M059J (cell line): Measurements from ENCODE around the gene ITGA3. TPM values are rescaled to one million over a fixed set of nuclear protein-coding genes. Genes with fewer than 3 reads are reported as not detected.
"Not testable (repeated sequence)": the region's sequence is repeated elsewhere in the genome, so short reads cannot be mapped to it uniquely, and the experiment has no call there.

Experiments
- DNase-seq: peaks from one replicate; pipeline ENCODE4 v3.0.0-alpha.2; 2012; ENCODE audit warnings: low read depth
- total RNA-seq: library from RNA; depleted of rRNA; stranded (reverse); fragments of >200 nt; shearing (Covaris generic); gene quantifications from 2 replicates; pipeline ENCODE4 v1.2.3, GENCODE V29; 2014

ITGA3 gene
- total RNA-seq, 1 experiment from 2014 or later, result 711 TPM

DNA sequence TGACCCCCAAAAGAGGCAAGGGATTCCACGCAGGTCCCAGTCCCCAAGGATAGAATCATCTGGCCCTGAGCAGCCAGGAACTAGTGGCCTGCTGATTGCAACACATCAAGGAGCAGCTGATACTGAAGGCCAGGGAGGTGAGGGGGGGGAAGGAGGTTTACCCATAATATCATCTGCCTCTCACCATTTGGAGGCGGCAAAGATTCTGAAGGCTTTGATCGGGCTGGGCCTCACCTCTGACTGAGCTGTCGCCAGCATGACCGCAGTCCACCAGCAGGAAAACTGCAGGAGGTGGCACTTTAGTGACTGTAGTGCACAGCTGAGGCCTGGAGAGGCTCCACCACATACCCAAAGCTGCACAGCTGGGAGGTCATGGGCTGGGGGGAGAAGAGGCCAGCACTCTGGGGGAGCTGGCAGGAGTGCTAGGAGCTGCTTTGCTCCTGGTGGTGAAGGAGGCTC is 20.5 kb upstream of the ITGA3 start:
- DNase-seq, result no peak

DNA sequence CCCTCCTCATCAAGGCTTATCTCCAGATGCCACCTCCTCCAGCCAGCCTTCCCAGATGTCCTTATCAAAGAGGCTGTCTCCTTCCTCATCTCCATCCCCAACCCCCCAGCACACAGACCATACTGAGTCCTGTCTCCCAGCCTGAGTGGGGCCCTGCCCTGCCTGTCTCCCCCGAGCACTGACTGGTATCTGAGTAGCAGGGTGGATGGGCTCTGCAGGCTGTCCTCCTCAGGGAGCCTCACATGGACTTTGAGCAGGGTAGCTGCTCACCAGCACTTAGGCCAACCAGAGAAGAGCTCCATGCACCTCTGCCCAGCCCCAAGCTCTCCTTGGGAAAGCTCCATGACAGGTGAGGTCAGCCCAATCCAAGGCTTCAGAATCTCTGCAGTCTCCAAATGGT is 20.0 kb upstream of the ITGA3 start:
- no peak for DNase-seq

DNA sequence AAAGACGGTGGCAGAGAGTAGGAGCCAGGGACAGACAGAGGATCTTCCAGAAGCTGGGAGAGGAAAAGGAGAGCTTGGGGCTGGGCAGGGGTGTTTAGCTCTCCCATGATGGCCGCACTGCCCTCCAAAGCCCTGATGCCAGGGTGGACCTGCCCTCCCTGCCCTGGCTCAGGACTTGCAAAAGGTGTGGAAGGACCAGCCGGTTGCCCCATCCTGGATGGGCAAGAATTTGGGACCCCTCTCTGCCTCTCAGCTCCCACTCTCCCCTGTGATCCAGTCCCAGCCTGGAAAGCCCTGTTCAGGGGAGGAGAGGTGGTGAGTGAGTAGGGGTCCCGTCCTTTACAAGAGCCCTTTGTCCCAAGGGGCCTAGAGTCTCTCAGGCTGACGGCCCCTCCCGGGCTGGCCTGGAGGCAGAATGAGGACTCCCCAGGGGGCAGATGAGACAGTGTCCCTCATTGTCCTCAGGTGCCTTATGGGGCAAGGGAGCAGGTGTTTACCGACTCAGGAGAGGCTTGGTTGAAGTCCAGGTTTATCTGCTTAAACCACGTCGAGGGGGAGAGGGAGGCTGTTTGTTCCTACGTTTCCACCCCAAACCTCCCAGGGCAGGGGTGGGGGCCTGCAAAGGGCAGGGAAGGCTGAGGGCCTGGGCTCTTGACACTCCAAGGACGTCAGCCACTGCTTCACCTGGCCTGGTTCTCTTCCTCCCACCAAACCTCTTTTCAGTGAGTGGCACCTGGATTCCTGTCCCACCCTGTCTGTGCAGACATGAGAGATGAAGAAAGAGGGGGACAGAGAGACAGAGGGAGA is 19.3 kb upstream of the ITGA3 start:
- no peak for DNase-seq

DNA sequence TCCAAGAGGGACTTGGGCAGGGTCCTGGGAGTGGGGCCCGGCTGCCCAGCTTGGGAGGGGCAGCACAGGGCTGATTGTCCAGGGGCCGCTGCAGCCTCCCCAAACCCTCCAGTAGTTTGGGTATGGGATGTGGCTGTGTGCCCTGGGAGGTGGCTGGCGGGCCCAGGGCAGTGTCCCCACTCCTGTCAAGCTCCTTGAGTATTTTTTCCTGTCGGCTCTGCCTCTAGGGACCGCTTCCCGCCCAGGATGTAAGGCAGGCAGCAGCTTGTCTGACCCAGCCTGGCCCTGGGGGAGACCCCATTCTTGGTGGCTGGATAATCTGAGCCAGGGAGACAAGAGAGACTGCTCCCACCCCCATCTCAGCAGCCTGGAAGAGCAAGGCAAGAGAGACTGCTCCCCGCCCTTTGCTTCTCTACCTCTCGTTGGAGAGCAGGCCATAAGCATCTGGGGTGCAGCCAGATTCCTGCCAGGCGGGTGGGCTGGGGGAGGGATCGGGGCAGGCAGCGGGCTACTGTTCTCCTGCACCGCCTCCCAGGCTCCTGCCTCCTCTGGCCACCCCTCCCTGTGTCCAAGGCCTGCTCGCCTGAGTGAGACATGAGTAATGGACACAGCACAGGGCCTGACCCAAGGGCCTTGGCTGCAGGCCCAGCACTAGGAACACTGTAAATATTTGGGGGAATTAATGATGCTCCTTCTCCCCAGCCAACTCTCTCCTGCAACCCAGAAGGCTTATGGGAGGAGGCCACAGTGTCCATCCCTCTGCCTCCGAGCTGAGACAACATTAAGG is 18.4 kb upstream of the ITGA3 start:
- peak; percentile 97 for DNase-seq

DNA sequence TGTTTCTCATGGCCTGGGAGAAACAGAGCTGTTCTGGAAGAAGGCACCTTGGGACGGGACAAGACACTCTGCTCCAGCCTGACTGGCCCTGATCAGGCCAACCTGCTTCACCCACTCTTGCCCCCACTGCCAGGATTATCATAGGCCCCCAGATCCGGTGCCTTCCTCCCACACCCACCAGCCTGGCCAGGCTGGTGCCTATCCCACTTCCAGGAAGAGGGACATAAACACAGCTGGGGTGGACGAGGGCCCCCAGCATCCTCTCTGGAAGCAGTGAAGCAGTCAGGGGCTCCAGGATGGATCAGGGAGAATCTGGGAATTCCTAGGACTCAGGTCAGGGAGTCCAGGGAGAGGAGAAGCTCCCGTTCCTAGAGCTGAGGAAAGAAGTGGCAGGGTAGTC is 16.9 kb upstream of the ITGA3 start:
- DNase-seq, result no peak

DNA sequence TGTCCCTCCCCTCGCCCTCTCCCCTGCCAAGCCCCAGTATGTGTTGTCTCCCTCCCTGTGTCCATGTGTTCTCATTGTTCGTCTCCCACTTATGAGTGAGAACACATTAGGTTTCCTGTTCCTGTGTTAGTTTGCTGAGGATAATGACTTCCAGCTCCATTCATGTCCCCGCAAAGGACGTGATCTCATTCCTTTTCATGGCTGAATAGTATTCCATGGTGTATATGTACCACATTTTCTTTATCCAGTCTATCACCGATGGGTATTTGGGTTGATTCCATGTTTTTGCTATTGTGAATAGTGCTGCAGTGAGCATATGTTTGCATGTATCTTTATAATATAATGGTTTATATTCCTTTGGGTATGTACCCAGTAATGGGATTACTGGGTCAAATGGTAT is 15.4 kb upstream of the ITGA3 start:
- not testable (repeated sequence) for DNase-seq

DNA sequence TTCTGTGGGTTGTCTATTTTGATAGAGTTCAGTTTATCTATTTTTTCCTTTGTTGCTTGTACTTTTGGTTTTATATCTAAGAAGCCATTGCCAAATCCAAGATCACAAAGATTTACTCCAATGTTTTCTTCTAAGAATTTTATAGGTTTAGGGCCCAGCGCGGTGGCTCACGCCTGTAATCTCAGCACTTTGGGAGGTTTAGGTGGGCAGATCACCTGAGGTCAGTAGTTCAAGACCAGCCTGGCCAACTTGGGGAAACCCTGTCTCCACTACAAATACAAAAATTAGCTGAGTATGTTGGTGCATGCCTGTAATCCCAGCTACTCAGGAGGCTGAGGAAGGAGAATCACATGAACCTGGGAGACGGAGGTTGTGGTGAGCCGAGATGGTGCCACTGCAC is 13.7 kb upstream of the ITGA3 start:
- DNase-seq, result no peak

DNA sequence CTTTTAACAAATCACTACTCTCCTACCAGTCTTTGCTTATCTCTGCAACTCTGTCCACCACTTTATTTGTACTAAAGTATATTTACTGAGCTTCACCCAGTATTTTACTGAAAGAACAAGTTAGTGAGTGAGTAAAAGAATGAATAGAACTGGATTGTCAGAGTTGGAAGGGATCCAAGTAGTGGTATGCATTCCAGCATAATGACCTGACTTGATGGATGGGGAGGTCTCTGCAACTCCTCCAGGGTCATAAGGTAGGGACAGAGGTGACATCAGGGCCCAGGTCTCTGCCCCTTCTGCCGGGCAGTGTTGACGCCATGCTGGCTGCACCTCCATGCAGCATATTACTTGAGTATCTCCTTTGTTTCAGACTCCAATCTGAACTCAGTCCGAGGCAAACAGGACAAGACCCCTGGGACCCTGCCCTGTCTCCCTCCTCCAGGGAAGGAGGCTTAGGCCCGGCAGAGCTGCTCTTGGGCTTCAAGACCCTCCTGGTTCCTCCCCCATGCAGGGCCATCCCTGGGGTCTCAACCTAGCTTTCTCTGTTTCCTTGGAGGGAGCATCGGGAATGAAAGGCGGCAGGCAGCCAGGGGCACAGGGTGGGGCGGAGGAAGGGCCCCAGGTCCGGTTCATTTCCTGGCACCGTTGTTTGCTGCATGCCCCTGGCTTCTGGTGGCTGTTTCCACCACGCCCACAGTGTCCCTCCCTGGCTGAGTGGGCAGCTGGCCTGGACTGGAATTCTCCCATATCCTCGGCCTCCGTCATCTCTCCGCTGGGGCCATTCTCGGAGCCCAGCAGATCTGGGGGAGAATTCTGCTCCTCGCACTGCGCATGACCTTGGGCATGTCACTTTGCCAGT is 12.4 kb upstream of the ITGA3 start:
- DNase-seq, result peak; percentile 90

DNA sequence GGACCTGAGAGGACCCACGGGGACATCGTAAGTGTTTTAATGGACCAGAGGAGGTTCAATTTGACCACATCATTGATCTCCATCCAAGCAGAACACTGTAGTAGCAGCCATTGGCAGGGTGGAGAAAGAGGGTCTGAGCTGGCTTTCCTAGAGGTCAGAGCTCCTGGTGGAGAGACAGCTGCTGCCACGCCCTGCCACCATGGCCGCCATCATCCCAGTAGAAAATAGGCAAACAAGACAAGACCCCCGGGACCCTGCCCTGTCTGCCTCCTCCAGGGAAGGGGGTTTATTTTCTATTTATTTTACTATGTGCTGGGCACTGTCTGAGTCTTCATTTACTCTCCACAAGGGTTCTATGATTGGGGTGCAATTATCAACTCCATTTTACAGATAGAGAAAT is 11.4 kb upstream of the ITGA3 start:
- no peak for DNase-seq

DNA sequence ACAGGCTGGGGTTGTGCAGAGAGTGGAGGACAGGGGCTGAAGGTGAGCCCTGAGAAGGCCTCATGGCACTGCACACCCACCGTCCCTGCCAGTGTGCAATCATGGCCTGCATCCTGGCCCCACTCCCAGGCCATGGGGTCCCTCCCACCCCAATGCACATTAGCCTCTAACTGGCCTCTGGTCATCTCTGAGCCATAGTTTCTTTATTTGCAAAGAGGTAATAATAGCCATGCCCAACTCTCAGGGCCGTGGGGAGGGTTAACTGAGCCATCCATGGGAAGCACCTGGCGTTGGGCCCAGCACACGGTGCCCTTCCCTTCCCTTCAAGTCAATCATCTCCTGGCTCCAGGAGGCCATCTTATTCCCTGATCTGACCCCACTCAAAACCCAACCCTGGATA is 10.8 kb upstream of the ITGA3 start:
- DNase-seq, result peak; percentile 65

DNA sequence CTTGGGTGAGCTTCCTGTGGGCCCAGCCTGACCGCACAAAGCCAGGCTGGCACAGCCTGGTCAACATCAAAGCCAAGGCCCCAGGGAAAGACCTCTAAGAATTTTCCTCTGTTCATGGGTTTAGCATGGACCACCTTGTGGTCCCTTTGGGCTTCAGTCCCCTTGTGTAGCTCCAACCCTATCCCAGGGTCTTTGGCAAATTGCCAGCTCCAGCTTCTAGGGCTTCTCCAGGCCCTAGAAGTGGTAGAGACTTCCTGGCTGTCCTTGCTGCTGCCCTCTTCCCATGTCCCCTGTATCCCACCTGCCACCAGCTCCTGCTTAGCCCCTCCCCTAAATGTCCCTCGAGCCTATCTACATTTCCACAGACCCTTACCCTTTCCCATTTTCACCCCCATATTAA is 9.7 kb upstream of the ITGA3 start:
- DNase-seq, result no peak

DNA sequence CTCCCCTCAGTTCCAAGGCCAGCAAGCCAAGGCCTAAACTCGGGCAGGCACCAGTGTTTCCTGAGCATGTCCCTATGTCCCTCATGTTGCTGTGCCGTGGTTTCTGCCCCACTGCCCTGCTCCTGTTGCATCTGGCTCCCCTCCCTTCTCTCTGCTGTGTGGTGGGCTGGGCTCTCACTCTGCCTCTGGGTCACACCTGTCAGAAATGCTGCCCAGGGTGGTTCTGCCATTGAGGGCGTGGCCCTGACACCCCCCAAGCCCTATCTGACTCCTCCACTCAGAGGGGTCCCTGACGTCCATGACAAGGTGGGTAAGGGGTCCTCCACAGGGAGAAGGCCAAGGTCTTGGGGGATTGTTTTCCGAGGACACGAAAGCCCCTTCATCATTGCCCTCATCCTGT is 9.2 kb upstream of the ITGA3 start:
- DNase-seq, result no peak

DNA sequence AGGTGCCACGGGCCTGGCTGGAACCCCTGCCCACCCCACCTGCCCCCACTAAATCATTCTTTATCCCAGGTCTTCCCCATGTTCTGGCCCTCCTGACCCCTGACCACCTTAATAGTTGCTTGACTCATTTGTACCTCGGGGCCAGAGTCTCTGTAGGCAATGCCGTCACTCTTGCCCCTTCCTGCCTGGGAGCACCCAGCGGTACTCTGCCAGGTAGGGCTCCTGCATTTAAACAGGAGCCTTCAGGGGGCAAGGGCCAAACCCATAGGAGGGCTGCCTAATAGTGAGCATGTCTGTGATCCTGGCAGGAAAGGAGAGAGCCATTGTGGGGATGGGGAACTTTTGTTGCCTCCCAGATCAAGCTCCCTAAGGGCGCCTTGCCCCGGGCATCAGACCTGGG is 8.8 kb upstream of the ITGA3 start:
- DNase-seq, result no peak

DNA sequence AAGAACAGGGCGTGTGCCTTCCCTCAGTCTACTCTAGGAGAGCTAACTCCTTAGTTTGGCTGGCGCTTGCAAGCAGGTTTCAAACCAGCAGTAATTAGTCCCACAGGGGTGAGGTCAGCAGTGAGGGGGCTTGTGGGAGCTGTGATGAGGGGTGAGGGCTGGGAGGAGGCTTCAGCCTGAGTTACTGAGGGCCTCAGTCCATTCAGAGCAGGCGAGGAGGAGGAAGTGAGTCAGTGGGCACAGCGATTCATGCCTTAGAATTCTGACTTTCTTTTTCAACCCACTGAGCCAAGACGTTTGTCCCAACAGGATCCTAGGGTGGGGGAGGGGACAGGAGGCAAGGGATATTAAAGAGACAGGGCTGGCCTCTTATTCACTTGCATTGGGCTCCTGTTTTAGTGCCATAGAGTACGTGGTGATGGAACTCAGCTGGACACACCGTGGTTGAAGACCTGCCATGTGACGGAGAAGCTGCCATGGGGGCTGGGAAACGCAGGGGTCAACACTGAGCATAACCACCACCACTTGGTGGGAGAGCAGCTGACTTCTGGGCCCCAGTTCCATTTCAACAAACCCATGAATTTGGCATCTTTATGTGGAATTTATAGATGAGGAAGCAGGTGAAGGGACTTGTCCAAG is 8.3 kb upstream of the ITGA3 start:
- peak; percentile 95 for DNase-seq

DNA sequence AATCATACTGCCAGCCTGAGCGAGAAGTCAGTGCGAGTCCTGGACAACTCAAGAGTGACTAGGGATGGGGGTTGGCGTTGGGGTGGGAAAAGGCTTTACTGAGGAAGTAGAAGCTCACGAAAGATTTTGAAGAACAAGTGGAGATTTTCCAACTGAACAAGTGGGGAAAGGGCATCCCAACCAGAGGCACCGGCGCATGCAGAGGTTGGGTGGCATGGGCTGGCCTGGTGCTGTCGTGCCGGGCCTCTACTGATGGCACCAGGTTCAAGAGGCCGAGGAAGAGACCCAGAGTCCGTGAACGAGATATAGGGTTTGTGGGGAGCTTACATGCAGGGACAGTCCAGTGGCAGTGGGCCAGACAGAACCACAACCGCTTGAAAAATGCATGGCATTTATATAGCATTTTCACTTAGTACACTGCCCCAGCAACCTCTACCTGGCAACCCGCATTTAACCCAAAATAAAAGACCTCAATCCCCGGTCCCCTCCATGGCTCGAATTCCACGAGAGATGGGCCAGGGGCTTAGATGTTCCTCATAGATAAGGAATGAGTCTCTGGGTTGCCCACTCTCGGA is 7.7 kb upstream of the ITGA3 start:
- peak; percentile 67 for DNase-seq

DNA sequence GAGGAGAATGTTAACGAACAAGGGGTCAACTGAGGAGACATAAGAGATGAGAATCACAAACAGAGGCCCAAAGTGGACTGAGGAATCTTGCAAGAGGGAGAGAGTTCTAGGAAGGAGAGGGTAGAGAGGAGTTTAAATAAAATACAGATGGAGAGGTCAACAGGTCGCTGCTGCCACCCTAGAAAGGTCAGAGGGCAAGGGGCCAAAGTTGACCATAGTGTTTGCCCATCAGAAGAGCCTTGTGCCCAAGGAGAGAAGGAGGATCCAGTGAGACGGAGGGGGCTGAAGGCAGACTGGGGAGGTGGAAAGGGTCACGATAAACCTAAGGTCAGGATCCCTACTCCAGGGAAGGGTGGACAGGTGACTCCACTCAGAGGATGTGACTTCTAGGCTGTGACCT is 6.9 kb upstream of the ITGA3 start:
- no peak for DNase-seq

DNA sequence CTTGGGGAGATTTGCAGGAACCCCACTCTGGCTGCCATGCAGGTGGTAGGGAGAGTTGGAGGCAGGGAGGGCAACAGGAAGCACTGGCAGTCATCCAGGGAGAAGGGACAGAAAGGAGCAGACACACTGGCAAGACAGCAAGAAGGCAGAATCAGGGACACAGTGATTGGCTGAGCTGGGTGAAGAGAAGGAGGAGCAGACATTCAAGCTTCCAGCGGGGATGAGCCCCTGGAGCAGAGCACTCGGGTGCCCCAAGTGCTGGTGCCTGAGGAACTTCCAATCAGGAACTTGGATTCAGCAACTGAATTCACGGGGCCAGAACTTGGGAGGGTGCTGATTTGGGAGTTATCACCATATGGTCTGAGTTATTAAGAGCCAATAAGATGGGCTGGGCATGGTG is 6.3 kb upstream of the ITGA3 start:
- DNase-seq, result peak; percentile 88

DNA sequence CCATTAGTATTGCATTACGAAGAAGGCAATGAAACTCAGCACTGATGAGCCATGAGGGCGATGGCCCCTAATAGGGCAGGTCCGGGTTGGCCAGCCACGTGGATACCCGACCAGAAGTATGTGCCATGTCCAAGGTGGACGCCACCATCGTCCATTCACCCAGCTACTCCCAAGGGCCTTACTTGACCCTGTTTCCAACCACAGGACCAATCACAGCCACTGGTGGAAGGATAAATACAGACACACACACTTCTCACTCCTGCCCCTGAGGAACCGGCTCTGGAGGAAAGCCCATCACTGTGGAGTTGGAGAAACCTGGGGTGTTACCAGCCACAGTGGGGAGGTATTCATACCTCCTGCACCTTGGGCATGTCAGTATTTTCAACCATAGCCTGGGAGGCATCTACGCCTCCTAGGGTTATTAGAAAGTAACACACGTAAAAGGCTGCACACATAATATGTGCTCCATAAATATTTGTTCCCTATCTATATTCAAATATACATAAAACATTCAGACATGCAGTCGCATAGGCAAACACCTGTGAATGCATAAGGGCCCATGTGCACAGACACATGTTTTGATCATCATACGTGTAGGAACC is 5.4 kb upstream of the ITGA3 start:
- DNase-seq, result peak; percentile 76

DNA sequence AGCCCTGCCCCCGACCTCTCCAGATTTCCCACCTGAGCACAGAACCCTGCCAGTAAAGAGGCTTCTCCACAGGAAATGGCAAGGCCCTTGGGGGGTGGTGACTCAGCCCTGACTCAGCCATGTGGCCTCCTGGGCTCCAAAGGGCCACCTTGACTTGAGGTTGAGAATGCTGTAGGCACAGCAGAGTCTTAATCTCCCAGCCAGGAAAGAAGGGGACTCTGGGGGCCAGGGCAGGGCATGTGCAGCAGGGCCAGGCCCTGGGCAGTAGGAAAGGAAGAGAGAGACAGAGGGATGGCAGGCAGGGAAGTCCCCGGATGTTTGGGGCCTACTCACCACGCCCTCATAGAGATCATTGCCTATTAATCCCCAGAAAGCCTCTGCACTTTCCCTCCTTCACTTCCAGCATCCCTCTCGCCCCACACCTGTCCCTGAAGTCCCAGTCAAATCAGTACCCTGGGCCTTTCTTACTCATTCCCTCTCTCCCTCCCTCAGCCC is 4.8 kb upstream of the ITGA3 start:
- peak; percentile 99 for DNase-seq

DNA sequence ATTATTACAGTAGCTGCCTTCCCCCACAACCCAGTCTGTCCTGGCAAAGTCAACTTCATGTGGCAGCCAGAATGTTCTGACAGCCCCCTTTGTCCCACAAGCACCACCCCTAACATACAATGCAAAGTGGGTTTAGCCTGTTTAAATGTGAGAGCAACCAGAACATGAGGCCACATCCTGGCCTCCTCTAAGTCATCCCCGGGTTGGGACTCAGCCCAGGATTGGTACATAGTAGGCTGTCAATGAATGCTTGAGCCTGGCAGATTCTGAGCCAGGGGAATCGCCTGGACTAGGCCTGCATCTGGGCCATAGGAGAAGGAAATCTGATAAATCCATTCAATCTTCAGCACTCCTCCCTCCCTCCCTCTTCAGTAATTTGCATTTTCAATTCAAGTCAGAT is 4.3 kb upstream of the ITGA3 start:
- no peak for DNase-seq
